HuH-7 (cell line): ENCODE measurements around the gene GPSM3.
"Not testable (repeated sequence)": the region's sequence is repeated elsewhere in the genome, so short reads cannot be mapped to it uniquely, and the experiment has no call there.

Experiments used
- DNase-seq: peaks from one replicate; pipeline ENCODE4 v3.0.0; 2011; ENCODE audit warnings: low spot score

Gene GPSM3

GRCh38 chr6:32187009-32187709 lies 5.3 kb downstream of the GPSM3 start:
- DNase-seq = no peak

GRCh38 chr6:32186151-32186840 lies 6.1 kb downstream of the GPSM3 start:
- DNase-seq = not testable (repeated sequence)

- DNase-seq = not testable (repeated sequence)
Observed at GRCh38 chr6:32185681-32186131, 6.7 kb downstream of the GPSM3 start.

- DNase-seq = no peak
Observed at GRCh38 chr6:32184084-32184640, 8.3 kb downstream of the GPSM3 start, which contains the start of gene AGER. AGER (minus strand) TSS chr6:32184253; CDS start chr6:32184222, 31 bp downstream.

GRCh38 chr6:32183483-32184083 lies 8.9 kb downstream of the GPSM3 start:
- no peak for DNase-seq

- DNase-seq = no peak
Observed at GRCh38 chr6:32183030-32183429, 9.4 kb downstream of the GPSM3 start.

GRCh38 chr6:32182555-32182981 lies 9.9 kb downstream of the GPSM3 start:
- DNase-seq = no peak

GRCh38 chr6:32181915-32182529 lies 10.4 kb downstream of the GPSM3 start:
- DNase-seq = no peak

GRCh38 chr6:32181148-32181702 lies 11.2 kb downstream of the GPSM3 start:
- DNase-seq = no peak

- no peak for DNase-seq
Observed at GRCh38 chr6:32179766-32180405, 12.6 kb downstream of the GPSM3 start.

- DNase-seq = no peak
Observed at GRCh38 chr6:32178547-32179440, 13.6 kb downstream of the GPSM3 start.

- peak; percentile 95 for DNase-seq
Observed at GRCh38 chr6:32177788-32178546, 14.5 kb downstream of the GPSM3 start, which contains the start of gene RNF5. RNF5 (plus strand) TSS chr6:32178405; CDS start chr6:32178512, 107 bp downstream.

- no peak for DNase-seq
Observed at GRCh38 chr6:32177183-32177787, 15.2 kb downstream of the GPSM3 start.

- no peak for DNase-seq
Observed at GRCh38 chr6:32176476-32177182, 15.8 kb downstream of the GPSM3 start.

- DNase-seq = peak; percentile 93
Observed at GRCh38 chr6:32175711-32176475, 16.6 kb downstream of the GPSM3 start, which contains the start of gene AGPAT1. AGPAT1 (minus strand) TSS chr6:32176084; CDS start chr6:32171496, 4,588 bp downstream.

- DNase-seq = no peak
Observed at GRCh38 chr6:32175322-32175710, 17.1 kb downstream of the GPSM3 start.

- no peak for DNase-seq
Observed at GRCh38 chr6:32174416-32174815, 18.0 kb downstream of the GPSM3 start.
